Measurements from ENCODE around the gene KCNMA1.

Gene KCNMA1

DNA sequence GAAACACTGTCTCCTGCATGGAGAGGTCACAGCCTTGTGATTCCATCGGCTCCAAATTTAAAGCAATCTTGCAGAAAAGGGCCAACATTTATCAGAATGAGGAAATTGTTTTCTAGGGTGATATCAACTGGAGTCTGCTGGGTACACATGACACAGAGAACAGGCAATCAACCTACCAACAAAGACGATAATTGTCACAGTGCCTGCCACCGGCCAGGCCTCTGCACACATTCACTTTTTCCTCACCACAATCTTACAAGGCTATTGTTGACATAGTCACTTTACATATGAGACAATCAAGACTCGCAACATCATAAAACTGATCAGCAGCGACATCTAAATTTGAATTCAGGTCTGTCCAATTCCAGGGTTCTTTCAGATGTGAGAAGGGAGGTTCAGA, 189.4 kb downstream of the KCNMA1 start:
- Histone ChIP-seq H3K36me3 (ENCODE audit: insufficient read depth, low read length) (peaks cover 4% of the 10 kb centered on the region), H3K4me2 (ENCODE audit: low read length) (no peak overlapping the region), H3K4me1 (ENCODE audit: control insufficient read depth, insufficient read depth, low read length) (no peaks in the 10 kb centered on the region), H3K9ac (ENCODE audit: low read depth, low read length) (no peak overlapping the region), H3K9me3 (replicated peaks; ENCODE audit: low read length) (no peaks in the 10 kb centered on the region), H3K27me3 (ENCODE audit: control insufficient read depth, insufficient read depth, low read length) (no peaks in the 10 kb centered on the region), H3K4me3 (ENCODE audit: low read length) (no peak overlapping the region)

DNA sequence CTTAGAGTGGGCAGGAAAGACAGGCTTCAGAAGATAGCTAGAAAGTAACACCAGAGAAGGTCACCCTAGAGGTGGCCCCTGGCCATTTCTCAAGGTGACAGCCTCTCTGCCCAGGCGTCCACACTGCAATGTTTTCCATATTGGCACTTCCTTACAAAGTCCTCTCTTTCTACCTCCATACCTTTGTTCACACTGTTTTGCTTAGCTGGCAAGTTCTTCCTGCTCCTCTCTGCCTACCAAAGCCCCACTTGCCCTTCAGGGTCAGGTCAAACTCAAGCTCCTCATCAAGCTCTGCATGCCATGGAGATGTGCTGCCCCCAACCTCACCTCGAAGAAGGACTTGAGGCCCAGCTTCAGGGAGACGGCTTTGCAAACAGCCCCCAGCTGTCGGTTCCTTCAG, 190.9 kb downstream of the KCNMA1 start:
- Histone ChIP-seq H3K27me3 (ENCODE audit: control insufficient read depth, insufficient read depth, low read length) (no peaks in the 10 kb centered on the region), H3K9ac (ENCODE audit: low read depth, low read length) (no peak overlapping the region), H3K4me2 (ENCODE audit: low read length) (no peak overlapping the region), H3K9me3 (replicated peaks; ENCODE audit: low read length) (no peaks in the 10 kb centered on the region), H3K4me3 (ENCODE audit: low read length) (no peak overlapping the region), H3K36me3 (ENCODE audit: insufficient read depth, low read length) (peaks cover 4% of the 10 kb centered on the region), H3K4me1 (ENCODE audit: control insufficient read depth, insufficient read depth, low read length) (no peaks in the 10 kb centered on the region)

DNA sequence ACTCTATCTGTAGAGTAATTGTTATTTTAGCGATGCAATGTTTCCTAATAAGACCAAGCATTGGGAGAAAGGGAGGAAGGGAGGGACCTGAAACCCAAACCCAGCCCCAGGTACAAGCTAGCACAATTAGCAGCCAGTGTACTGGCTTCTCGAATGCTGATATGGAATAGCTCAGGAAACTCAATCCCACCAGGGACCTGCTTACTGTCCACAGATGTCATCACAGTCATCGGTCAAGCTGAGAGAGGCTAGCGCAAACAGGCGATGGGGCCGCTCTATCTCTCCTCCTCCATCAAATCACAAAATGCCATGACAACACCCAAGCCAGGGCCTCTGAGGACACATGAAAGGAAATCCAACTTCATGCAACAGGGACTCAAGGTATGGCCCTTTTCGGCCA, 192.1 kb downstream of the KCNMA1 start:
- no peak overlapping the region for H3K9ac ChIP-seq (ENCODE audit: low read depth, low read length)
- H3K4me2 ChIP-seq (ENCODE audit: low read length) = no peak overlapping the region
- no peak overlapping the region for H3K4me3 ChIP-seq (ENCODE audit: low read length)
- no peaks in the 10 kb centered on the region for H3K9me3 ChIP-seq (replicated peaks; ENCODE audit: low read length)
- no peaks in the 10 kb centered on the region for H3K4me1 ChIP-seq (ENCODE audit: control insufficient read depth, insufficient read depth, low read length)
- H3K27me3 ChIP-seq (ENCODE audit: control insufficient read depth, insufficient read depth, low read length) = no peaks in the 10 kb centered on the region
- H3K36me3 ChIP-seq (ENCODE audit: insufficient read depth, low read length) = peaks cover 4% of the 10 kb centered on the region

DNA sequence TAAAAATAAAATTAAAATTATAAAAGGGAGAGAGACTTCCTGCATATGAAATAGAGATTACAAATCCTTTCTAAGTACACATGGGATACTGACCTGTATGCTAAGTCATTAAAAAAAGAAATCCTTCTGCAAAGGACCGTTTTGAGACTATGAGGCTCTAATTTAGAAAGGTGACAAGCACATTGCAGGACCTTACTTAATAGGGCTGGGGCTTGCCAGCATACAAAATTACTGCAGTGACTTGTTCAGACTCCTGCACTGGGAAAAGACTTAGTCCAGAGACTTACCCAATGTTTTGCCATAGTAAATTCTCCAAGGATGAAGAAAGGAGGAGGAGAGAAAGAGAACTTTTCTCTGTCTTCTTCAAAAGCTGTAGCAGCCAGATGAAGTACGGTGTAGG, 193.6 kb downstream of the KCNMA1 start:
- Histone ChIP-seq H3K9ac (ENCODE audit: low read depth, low read length) (no peak overlapping the region), H3K4me1 (ENCODE audit: control insufficient read depth, insufficient read depth, low read length) (no peaks in the 10 kb centered on the region), H3K4me2 (ENCODE audit: low read length) (no peak overlapping the region), H3K36me3 (ENCODE audit: insufficient read depth, low read length) (peaks cover 4% of the 10 kb centered on the region), H3K27me3 (ENCODE audit: control insufficient read depth, insufficient read depth, low read length) (no peaks in the 10 kb centered on the region), H3K9me3 (replicated peaks; ENCODE audit: low read length) (no peaks in the 10 kb centered on the region), H3K4me3 (ENCODE audit: low read length) (no peak overlapping the region)

DNA sequence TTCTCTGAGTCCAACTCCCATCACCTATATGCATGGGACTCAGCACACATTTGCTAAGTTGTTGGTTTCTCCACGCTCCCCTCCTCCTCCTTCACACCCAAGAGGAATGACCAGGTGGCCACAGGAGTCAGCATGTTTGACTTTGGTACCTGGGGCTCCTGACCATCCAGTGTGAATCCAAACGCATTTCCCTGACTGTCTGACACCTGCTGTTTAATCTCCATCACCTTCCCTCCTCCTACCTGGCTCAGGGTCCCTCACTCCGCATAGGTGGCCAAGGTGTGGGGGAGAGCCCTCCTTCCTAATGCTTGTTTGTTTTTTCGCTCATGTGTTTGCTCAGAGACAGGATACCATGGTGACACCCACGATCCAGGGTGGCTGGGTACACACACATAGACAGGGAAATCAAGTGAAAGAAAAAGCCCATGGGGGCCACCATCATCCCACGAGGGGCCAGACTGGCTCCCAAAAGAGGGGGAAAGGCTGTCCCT, 194.9 kb downstream of the KCNMA1 start:
- Histone ChIP-seq H3K4me1 (ENCODE audit: control insufficient read depth, insufficient read depth, low read length) (no peaks in the 10 kb centered on the region), H3K27me3 (ENCODE audit: control insufficient read depth, insufficient read depth, low read length) (no peaks in the 10 kb centered on the region), H3K36me3 (ENCODE audit: insufficient read depth, low read length) (peaks cover 4% of the 10 kb centered on the region), H3K9ac (ENCODE audit: low read depth, low read length) (no peak overlapping the region), H3K4me2 (ENCODE audit: low read length) (no peak overlapping the region), H3K4me3 (ENCODE audit: low read length) (no peak overlapping the region), H3K9me3 (replicated peaks; ENCODE audit: low read length) (no peaks in the 10 kb centered on the region)

DNA sequence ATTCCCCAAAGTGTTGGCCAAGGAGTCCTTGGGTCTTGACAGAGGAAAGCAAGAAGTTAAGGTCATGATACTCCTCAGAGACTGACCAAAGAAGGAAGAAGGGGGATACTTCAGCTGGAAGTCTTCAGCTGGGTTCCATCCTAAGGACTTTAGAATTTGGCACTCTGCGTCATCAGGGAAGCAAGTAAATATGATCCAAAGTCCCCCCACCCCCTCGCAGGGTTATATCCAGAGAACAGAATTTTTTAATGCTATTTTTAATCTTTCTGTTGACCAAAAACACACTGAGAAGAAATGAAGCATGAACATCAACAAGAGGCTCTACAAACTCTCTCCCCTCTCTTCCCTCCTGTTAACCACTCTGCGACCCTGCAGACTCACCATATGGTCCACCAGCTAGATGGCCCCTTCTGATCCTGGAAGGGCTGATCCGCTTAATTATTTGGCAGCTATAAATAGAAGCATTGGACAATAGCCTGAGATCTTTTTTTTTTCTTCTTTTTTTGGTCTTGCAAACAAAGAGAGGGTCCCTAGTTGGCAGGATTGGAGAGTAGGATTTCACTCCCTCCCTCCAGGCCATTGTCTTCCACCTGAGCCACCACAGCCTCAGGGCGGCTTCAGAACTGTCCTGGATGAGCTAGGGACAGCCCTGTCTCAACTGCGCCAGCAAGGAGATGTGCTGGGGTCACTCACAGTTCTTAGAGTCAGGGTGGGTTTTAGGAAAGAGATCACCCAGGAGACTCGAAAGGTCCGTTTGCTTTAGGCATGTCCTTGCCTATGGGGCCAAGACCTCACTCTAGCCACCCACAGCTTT, 196.0 kb downstream of the KCNMA1 start:
- Histone ChIP-seq H3K4me3 (ENCODE audit: low read length) (no peak overlapping the region), H3K27me3 (ENCODE audit: control insufficient read depth, insufficient read depth, low read length) (no peaks in the 10 kb centered on the region), H3K9ac (ENCODE audit: low read depth, low read length) (no peak overlapping the region)

DNA sequence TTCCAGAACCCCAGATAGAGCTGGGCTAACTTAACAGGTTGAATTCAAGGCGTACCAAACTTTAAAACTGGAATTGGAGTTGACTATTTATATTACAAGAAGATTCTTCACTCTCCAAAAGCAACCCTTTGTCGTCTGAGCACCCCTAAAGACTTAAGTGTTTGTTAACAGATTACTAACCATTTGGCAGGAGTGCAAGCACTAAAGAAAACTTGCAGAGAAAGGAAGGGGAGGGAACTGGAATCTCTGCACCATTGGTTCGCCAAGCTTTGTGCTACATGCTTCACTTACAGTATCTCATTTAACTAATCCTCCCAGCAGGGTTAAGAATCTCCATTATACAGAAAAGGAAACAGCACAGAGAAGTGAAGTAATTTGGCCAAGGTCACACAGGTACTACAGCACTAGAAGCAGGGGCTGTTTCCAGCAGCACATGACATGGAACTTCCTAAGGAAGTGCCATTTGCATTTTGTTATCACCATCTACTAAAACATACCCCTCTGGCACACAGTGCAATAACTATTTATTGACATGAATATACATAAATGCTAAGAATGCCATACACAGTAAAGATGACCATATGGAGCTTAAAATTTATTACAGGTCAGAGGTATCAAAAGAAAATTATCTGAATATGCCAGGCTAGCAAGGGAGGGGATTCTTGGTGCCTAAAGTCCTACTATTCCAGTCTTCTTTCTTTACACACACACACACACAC, 201.2 kb downstream of the KCNMA1 start:
- H3K4me1 ChIP-seq (ENCODE audit: control insufficient read depth, insufficient read depth, low read length) = no peaks in the 10 kb centered on the region
- no peaks in the 10 kb centered on the region for H3K27me3 ChIP-seq (ENCODE audit: control insufficient read depth, insufficient read depth, low read length)
- no peak overlapping the region for H3K9ac ChIP-seq (ENCODE audit: low read depth, low read length)
- no peak overlapping the region for H3K4me3 ChIP-seq (ENCODE audit: low read length)
- H3K36me3 ChIP-seq (ENCODE audit: insufficient read depth, low read length) = no peaks in the 10 kb centered on the region
- H3K4me2 ChIP-seq (ENCODE audit: low read length) = no peak overlapping the region
- H3K9me3 ChIP-seq (replicated peaks; ENCODE audit: low read length) = no peaks in the 10 kb centered on the region

More for the DNA sequence above, 196.0 kb downstream of the KCNMA1 start:
- H3K4me2 ChIP-seq (ENCODE audit: low read length) = no peak overlapping the region
- no peaks in the 10 kb centered on the region for H3K36me3 ChIP-seq (ENCODE audit: insufficient read depth, low read length)
- H3K9me3 ChIP-seq (replicated peaks; ENCODE audit: low read length) = no peaks in the 10 kb centered on the region
- H3K4me1 ChIP-seq (ENCODE audit: control insufficient read depth, insufficient read depth, low read length) = no peaks in the 10 kb centered on the region

DNA sequence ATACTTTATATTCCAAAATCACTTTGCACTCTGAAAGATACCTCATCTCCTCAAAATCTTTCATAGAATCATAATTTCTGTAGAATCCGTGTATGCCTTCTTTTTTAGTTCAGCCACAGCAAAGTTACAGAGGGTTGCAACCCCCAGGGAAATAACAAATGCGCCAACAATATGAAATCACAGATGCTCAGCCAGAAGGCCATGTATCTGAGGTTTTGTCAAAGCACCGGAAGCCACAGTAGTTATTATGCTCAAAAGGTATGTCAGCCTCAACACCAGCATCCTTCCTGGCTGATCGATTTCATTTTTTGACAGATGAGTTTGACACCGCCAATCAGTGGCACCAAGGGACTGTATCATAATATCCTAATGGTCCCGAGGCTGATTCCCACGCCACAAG, 204.1 kb downstream of the KCNMA1 start:
- Histone ChIP-seq H3K4me1 (ENCODE audit: control insufficient read depth, insufficient read depth, low read length) (peaks cover under 1% of the 10 kb centered on the region), H3K4me3 (ENCODE audit: low read length) (no peak overlapping the region), H3K27me3 (ENCODE audit: control insufficient read depth, insufficient read depth, low read length) (no peaks in the 10 kb centered on the region), H3K9me3 (replicated peaks; ENCODE audit: low read length) (no peaks in the 10 kb centered on the region), H3K9ac (ENCODE audit: low read depth, low read length) (no peak overlapping the region), H3K4me2 (ENCODE audit: low read length) (no peak overlapping the region), H3K36me3 (ENCODE audit: insufficient read depth, low read length) (no peaks in the 10 kb centered on the region)

DNA sequence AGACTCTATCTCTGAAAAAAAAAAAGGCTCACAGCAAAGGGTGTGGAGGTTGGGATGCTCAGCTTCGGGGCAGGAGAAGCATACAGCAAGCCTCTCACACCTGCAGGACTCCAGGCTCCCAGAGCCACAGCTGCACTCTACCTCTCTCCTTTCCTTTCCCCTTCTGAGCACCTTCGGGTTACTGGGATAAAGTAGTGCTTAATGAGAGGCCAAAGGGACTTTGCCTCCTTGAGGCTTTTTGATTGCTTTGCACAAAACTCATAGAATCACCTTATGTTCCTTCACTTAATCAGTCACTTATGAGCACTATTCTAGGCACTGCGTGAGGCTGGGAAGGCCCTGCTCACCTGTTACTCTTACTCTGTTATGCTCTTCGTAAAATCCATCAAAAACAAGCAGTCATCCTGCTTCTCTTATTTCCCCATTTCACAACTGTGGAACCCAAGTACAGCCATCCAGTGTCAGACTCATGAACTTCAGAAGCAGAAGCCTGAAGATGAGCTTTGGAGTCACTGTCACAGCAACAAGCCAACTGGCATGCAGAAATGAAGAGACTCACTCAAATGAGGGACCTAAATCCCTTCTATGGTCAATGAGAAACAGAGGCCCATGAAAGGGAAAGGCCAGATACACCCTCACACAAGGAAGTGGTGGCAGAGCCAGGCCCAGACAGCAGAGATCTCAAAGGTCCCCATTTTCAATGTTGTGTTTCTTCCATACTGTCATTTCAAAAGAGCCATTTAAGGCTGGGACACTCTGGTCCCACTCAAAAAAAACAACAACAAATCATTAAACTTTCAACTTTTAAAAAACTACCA, 205.4 kb downstream of the KCNMA1 start:
- H3K9ac ChIP-seq (ENCODE audit: low read depth, low read length) = no peak overlapping the region
- no peaks in the 10 kb centered on the region for H3K36me3 ChIP-seq (ENCODE audit: insufficient read depth, low read length)
- no peaks in the 10 kb centered on the region for H3K27me3 ChIP-seq (ENCODE audit: control insufficient read depth, insufficient read depth, low read length)
- no peak overlapping the region for H3K4me2 ChIP-seq (ENCODE audit: low read length)
- H3K4me1 ChIP-seq (ENCODE audit: control insufficient read depth, insufficient read depth, low read length) = peaks cover 2% of the 10 kb centered on the region
- no peaks in the 10 kb centered on the region for H3K9me3 ChIP-seq (replicated peaks; ENCODE audit: low read length)
- H3K4me3 ChIP-seq (ENCODE audit: low read length) = no peak overlapping the region

DNA sequence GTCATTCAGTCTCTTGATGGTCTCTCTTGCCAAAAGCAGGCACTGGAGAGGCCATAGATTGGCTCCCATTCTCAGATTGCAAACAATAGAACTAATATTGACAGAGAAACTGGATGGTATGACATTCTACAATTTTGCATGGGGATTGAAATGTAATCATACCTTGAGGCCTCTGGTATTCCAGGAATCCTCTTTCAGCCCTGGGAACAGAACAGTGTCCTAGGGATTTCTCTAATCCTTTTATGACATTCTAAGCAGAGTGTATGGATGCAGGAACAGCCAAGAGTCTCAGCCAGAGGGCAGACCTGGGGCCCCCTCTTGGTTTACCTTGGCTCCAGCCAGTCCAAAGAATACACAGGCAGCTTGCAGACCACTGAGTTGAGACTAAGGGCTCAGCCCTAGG, 206.4 kb downstream of the KCNMA1 start:
- H3K27me3 ChIP-seq (ENCODE audit: control insufficient read depth, insufficient read depth, low read length) = no peaks in the 10 kb centered on the region
- no peak overlapping the region for H3K4me2 ChIP-seq (ENCODE audit: low read length)
- no peaks in the 10 kb centered on the region for H3K36me3 ChIP-seq (ENCODE audit: insufficient read depth, low read length)
- peaks cover 2% of the 10 kb centered on the region for H3K4me1 ChIP-seq (ENCODE audit: control insufficient read depth, insufficient read depth, low read length)
- H3K9me3 ChIP-seq (replicated peaks; ENCODE audit: low read length) = no peaks in the 10 kb centered on the region
- no peak overlapping the region for H3K9ac ChIP-seq (ENCODE audit: low read depth, low read length)
- H3K4me3 ChIP-seq (ENCODE audit: low read length) = no peak overlapping the region

DNA sequence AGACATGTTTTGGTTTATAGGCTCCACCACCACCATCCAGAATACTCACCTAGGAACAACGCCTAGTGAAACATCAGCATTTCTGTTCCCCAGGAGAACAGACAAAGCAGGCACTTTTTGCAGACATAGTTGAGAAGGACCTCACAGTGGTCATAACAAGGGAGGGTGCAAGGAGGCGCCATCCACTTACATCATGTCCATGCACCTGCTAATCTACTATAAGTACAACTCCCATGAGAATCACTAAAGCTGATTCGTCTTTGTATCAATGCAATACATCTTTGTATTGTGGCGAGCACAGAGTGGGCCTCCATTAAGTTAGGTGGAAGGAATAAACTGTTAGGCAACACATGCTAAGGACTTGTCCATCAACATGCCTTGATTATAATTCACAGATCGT, 207.1 kb downstream of the KCNMA1 start:
- Histone ChIP-seq H3K4me1 (ENCODE audit: control insufficient read depth, insufficient read depth, low read length) (peaks cover 2% of the 10 kb centered on the region), H3K9me3 (replicated peaks; ENCODE audit: low read length) (no peaks in the 10 kb centered on the region), H3K4me3 (ENCODE audit: low read length) (no peak overlapping the region), H3K4me2 (ENCODE audit: low read length) (no peak overlapping the region), H3K9ac (ENCODE audit: low read depth, low read length) (no peak overlapping the region), H3K27me3 (ENCODE audit: control insufficient read depth, insufficient read depth, low read length) (no peaks in the 10 kb centered on the region), H3K36me3 (ENCODE audit: insufficient read depth, low read length) (no peaks in the 10 kb centered on the region)

Measured in skeletal muscle satellite cell (primary cell).